Transverse colon (tissue), 4 donors: Measurements from ENCODE around the gene DUS4L. TPM values are rescaled to one million over a fixed set of nuclear protein-coding genes. Genes with fewer than 3 reads are reported as not detected.

ENCODE experiments used
- DNase-seq: peaks from one replicate; pipeline ENCODE4 v3.0.0-alpha.2; 2019
- H3K27ac ChIP-seq, 4 donors: fragments of 200-600 bp; sonication (generic); 2 replicates each; pipeline ENCODE4 v1.5.1; 2016 to 2018; ENCODE audit warnings: inconsistent platforms in 4 of 4
- H3K27me3 ChIP-seq: fragments of 200-600 bp; sonication (generic); 2 replicates; pipeline ENCODE4 v1.5.1; 2017; ENCODE audit warnings: inconsistent platforms
- H3K36me3 ChIP-seq, 4 donors: fragments of 200-600 bp; sonication (generic); 2 replicates each; pipeline ENCODE4 v1.5.1; 2017 to 2019; ENCODE audit warnings: inconsistent platforms in 4 of 4
- H3K4me1 ChIP-seq, 4 donors: fragments of 200-600 bp; sonication (generic); 2 replicates each; pipeline ENCODE4 v1.5.1; 2017 to 2020; ENCODE audit warnings: inconsistent platforms in 4 of 4
- H3K4me3 ChIP-seq, 4 donors: fragments of 200-600 bp; sonication (generic); 1 replicate in 1 of 4; 2 replicates in 3 of 4; pipeline versions ENCODE4 v1.5.1 to v1.6.1; 2017 to 2019; ENCODE audit warnings: inconsistent platforms in 4 of 4
- H3K9me3 ChIP-seq, 2 donors: fragments of 200-600 bp; sonication (generic); 2 replicates each; pipeline ENCODE4 v1.5.1; 2017 to 2019; ENCODE audit warnings: inconsistent platforms in 2 of 2
- CTCF ChIP-seq, 5 experiments: fragments of 200-600 bp in 3 of 5; fragments of 450-650 bp in 2 of 5; sonication (generic) in 3 of 5; IDR thresholded peaks; 1 replicate in 2 of 5; 2 replicates in 3 of 5; pipeline ENCODE4 v1.5.1; 2016 to 2017; ENCODE audit warnings: antibody characterized with exemption in 5 of 5, inconsistent platforms in 3 of 5, mild to moderate bottlenecking in 2 of 5, moderate library complexity in 1 of 5
- EP300 ChIP-seq: sonication (generic); formaldehyde crosslinking; IDR thresholded peaks from one replicate; pipeline ENCODE4 v1.6.1; 2017; ENCODE audit warnings: antibody characterized with exemption, low read depth
- POLR2A ChIP-seq: fragments of 450-650 bp; IDR thresholded peaks from one replicate; pipeline ENCODE4 v1.6.1; 2016; ENCODE audit warnings: antibody characterized with exemption, mild to moderate bottlenecking, moderate library complexity
- POLR2AphosphoS5 ChIP-seq, 3 donors: sonication (generic); formaldehyde crosslinking; IDR thresholded peaks; one replicate each; pipeline ENCODE4 v1.6.1; 2016; ENCODE audit warnings: antibody characterized with exemption in 3 of 3
- WGBS, 2 donors: methylation state at CpG; one replicate each; pipeline ENCODE4 v1.1.5; 2018; ENCODE audit warnings: low coverage in 1 of 2; 5-methylcytosine and 5-hydroxymethylcytosine counted together
- in situ Hi-C, 4 donors: fragments of 200-750 bp; cut with MboI; loops; one replicate each; pipeline versions ENCODE4 v1.15.0 to v1.15.1; 2017; ENCODE audit warnings: low sequenced_read_pairs in 3 of 4, low pct_ligation_motif_present in 1 of 4, low pct_unique_long_range_greater_than_20kb in 1 of 4
- intact Hi-C: fragments of 100-400 bp; cut with DNase I; formaldehyde crosslinking; loops from one replicate; pipeline ENCODE4 v1.15.1; 2023; ENCODE audit warnings: low total_unique reads
- total RNA-seq, 4 donors: library from RNA; depleted of rRNA; stranded (reverse); fragments of >200 nt; gene quantifications; one replicate each; pipeline ENCODE4 v1.1.0, GENCODE V29; 2016

Gene DUS4L
- total RNA-seq, 4 donors from 2014 or later, result 1.2 to 10.2 (median 4.4) TPM

- H3K9me3 ChIP-seq, result no peaks in the 10 kb centered on the region
- intact Hi-C loops (no loop called here), in situ Hi-C loops (loop anchor here in 1 of 4 donors (25.0 kb wide), 2 partner anchors 281 to 394 kb away; no protein-coding TSS in a partner anchor)
- H3K4me3 ChIP-seq, result peak overlapping the region in 2 of 4 donors; percentile 69 to 86
- TF ChIP-seq CTCF (IDR thresholded peaks at IDR 0.05), result no peak
- DNase-seq, result no peak
- H3K27me3 ChIP-seq, result no peaks in the 10 kb centered on the region
- no peaks in the 10 kb centered on the region for H3K36me3 ChIP-seq
- H3K4me1 ChIP-seq, result peaks cover 13 to 51% (median 20%) of the 10 kb centered on the region in 4 donors
- WGBS, 2 donors, result 37 to 54% methylated on average over 5 of the region's 5 CpGs
- H3K27ac ChIP-seq, result peak overlapping the region; percentile 95 to 97 (median 96)
Measured at GRCh38 chr7:107581387-107582013, 17.7 kb downstream of the DUS4L start.

- Histone ChIP-seq H3K27me3 (no peaks in the 10 kb centered on the region), H3K4me3 (no peak overlapping the region), H3K36me3 (peaks cover 0 to 7% (median 0%) of the 10 kb centered on the region in 4 donors), H3K27ac (peak overlapping the region in 3 of 4 donors; percentile 11 to 36 (median 20)), H3K4me1 (peaks cover 13 to 51% (median 20%) of the 10 kb centered on the region in 4 donors), H3K9me3 (no peaks in the 10 kb centered on the region)
- in situ Hi-C loops (loop anchor here in 1 of 4 donors (25.0 kb wide), 2 partner anchors 279 to 396 kb away; no protein-coding TSS in a partner anchor), intact Hi-C loops (no loop called here)
- TF ChIP-seq EP300, result no peak
- TF ChIP-seq CTCF (IDR thresholded peaks at IDR 0.05), result no peak
- TF ChIP-seq POLR2AphosphoS5 (IDR thresholded peaks at IDR 0.05), result no peak
- TF ChIP-seq POLR2A, result no peak
- 48 to 55% methylated on average over 2 of the region's 2 CpGs for WGBS, 2 donors
- no peak for DNase-seq
Measured at GRCh38 chr7:107582875-107583274, 19.1 kb downstream of the DUS4L start.

- intact Hi-C loops (no loop called here), in situ Hi-C loops (loop anchor here in 1 of 4 donors (25.0 kb wide), 2 partner anchors 278 to 397 kb away; no protein-coding TSS in a partner anchor)
Measured at GRCh38 chr7:107584716-107585115, 20.9 kb downstream of the DUS4L start.

More at GRCh38 chr7:107584716-107585115, 20.9 kb downstream of the DUS4L start:
- TF ChIP-seq CTCF (IDR thresholded peaks at IDR 0.05) (no peak), EP300 (no peak), POLR2A (no peak), POLR2AphosphoS5 (IDR thresholded peaks at IDR 0.05) (no peak)
- no peak for DNase-seq
- H3K9me3 ChIP-seq, result no peaks in the 10 kb centered on the region
- H3K27me3 ChIP-seq, result no peaks in the 10 kb centered on the region
- peaks cover 13 to 45% (median 20%) of the 10 kb centered on the region in 4 donors for H3K4me1 ChIP-seq
- peaks cover 0 to 7% (median 0%) of the 10 kb centered on the region in 4 donors for H3K36me3 ChIP-seq
- no peak overlapping the region for H3K4me3 ChIP-seq
- WGBS, 2 donors, result 70 to 75% methylated on average over 2 of the region's 2 CpGs
- no peak overlapping the region for H3K27ac ChIP-seq
